Smooth muscle cell (in vitro differentiated cells): Measurements from ENCODE around the gene CLDN16. TPM values are rescaled to one million over a fixed set of nuclear protein-coding genes. Genes with fewer than 3 reads are reported as not detected.

Source experiments
- DNase-seq: peaks from one replicate; lab custom pipeline; 2025; ENCODE audit not compliant: unreplicated experiment; lab: John Stamatoyannopoulos, UW
- H2AFZ ChIP-seq: fragments of 200-600 bp; sonication (generic); 2 replicates; pipeline ENCODE4 v1.6.0; 2016; ENCODE audit warnings: antibody characterized with exemption, low read depth, mild to moderate bottlenecking
- H3F3A ChIP-seq: fragments of 200-600 bp; sonication (generic); 2 replicates; pipeline ENCODE4 v1.6.0; 2017; ENCODE audit warnings: antibody characterized with exemption, low read depth
- H3K27ac ChIP-seq: fragments of 200-600 bp; sonication (generic); 2 replicates; pipeline ENCODE4 v1.5.1; 2016; ENCODE audit warnings: low read depth, mild to moderate bottlenecking
- H3K27me3 ChIP-seq: fragments of 200-600 bp; sonication (generic); 2 replicates; pipeline ENCODE4 v1.6.1; 2016; ENCODE audit warnings: low read depth, mild to moderate bottlenecking
- H3K36me3 ChIP-seq: fragments of 200-600 bp; sonication (generic); 2 replicates; pipeline ENCODE4 v1.5.1; 2016; ENCODE audit warnings: low read depth
- H3K4me1 ChIP-seq: fragments of 200-600 bp; sonication (generic); 2 replicates; pipeline ENCODE4 v1.5.1; 2016; ENCODE audit warnings: low read depth
- H3K4me2 ChIP-seq: fragments of 200-600 bp; sonication (generic); 2 replicates; pipeline ENCODE4 v1.6.0; 2016; ENCODE audit warnings: mild to moderate bottlenecking
- H3K4me3 ChIP-seq: fragments of 200-600 bp; sonication (generic); 2 replicates; pipeline ENCODE4 v1.5.1; 2016; ENCODE audit warnings: mild to moderate bottlenecking
- H3K79me2 ChIP-seq: fragments of 200-600 bp; sonication (generic); 2 replicates; pipeline ENCODE4 v1.6.0; 2016; ENCODE audit warnings: low read depth, mild to moderate bottlenecking
- H3K9ac ChIP-seq: fragments of 200-600 bp; sonication (generic); 2 replicates; pipeline ENCODE4 v1.6.0; 2016; ENCODE audit warnings: low read depth
- H3K9me3 ChIP-seq: fragments of 200-600 bp; sonication (generic); replicated peaks from 2 replicates; pipeline ENCODE4 v1.5.1; 2016; ENCODE audit warnings: low read depth
- H4K20me1 ChIP-seq: fragments of 200-600 bp; sonication (generic); 2 replicates; pipeline ENCODE4 v1.6.0; 2016; ENCODE audit warnings: low read depth
- CTCF ChIP-seq: fragments of 200-600 bp; sonication (generic); IDR thresholded peaks from 2 replicates; pipeline ENCODE4 v1.5.1; 2017; ENCODE audit warnings: borderline replicate concordance, mild to moderate bottlenecking, antibody characterized with exemption; ENCODE audit not compliant: insufficient read depth, poor library complexity, severe bottlenecking
- WGBS: methylation state at CpG from one replicate; pipeline ENCODE4 v1.1.7; 2016; ENCODE audit warnings: low lambda C conversion rate; 5-methylcytosine and 5-hydroxymethylcytosine counted together
- polyA plus RNA-seq: library from polyadenylated mRNA; unstranded; fragments of >200 nt; fragmentation: Nextera tagmentation; extraction: Ambion mirVana; gene quantifications from 2 replicates; pipeline ENCODE4 v1.2.1, GENCODE V29; 2016
- total RNA-seq: library from RNA; depleted of rRNA; stranded (reverse); fragments of >200 nt; gene quantifications from 2 replicates; pipeline ENCODE4 v1.2.3, GENCODE V29; 2014

The CLDN16 gene
- total and polyA plus RNA-seq, 2 experiments from 2014 or later: 0.13 to 0.40 TPM

GRCh38 chr3:190425833-190426232, 37.9 kb downstream of the CLDN16 start:
- H2AFZ ChIP-seq: no peak overlapping the region
- H4K20me1 ChIP-seq: no peaks in the 10 kb centered on the region
- no peaks in the 10 kb centered on the region for H3K27me3 ChIP-seq
- no peaks in the 10 kb centered on the region for H3K9me3 ChIP-seq
- no peaks in the 10 kb centered on the region for H3K36me3 ChIP-seq
- no peak overlapping the region for H3K4me3 ChIP-seq
- WGBS: 100% methylated on average over 1 of the region's 1 CpG
- no peak for TF ChIP-seq CTCF
- no peak for DNase-seq
- no peaks in the 10 kb centered on the region for H3F3A ChIP-seq
- no peak overlapping the region for H3K9ac ChIP-seq
- H3K27ac ChIP-seq: no peak overlapping the region
- H3K4me1 ChIP-seq: no peaks in the 10 kb centered on the region
- H3K4me2 ChIP-seq: no peak overlapping the region
- H3K79me2 ChIP-seq: no peaks in the 10 kb centered on the region

- Histone ChIP-seq H3F3A (no peaks in the 10 kb centered on the region), H3K36me3 (no peaks in the 10 kb centered on the region), H3K27me3 (no peaks in the 10 kb centered on the region), H3K9ac (no peak overlapping the region), H3K4me1 (no peaks in the 10 kb centered on the region), H2AFZ (peak overlapping the region; percentile 81), H3K27ac (peak overlapping the region; percentile 32), H3K79me2 (no peaks in the 10 kb centered on the region), H3K4me2 (peak overlapping the region; percentile 37), H3K9me3 (no peaks in the 10 kb centered on the region), H3K4me3 (no peak overlapping the region), H4K20me1 (no peaks in the 10 kb centered on the region)
- DNase-seq: no peak
- WGBS: 35% methylated on average over 6 of the region's 6 CpGs
- TF ChIP-seq CTCF: no peak
Measured at GRCh38 chr3:190426806-190427507, 39.0 kb downstream of the CLDN16 start.

- H3K27ac ChIP-seq: no peak overlapping the region
- no peak for TF ChIP-seq CTCF
- WGBS: 88% methylated on average over 2 of the region's 2 CpGs
- no peaks in the 10 kb centered on the region for H3K4me1 ChIP-seq
- no peaks in the 10 kb centered on the region for H3F3A ChIP-seq
- no peaks in the 10 kb centered on the region for H3K36me3 ChIP-seq
- H3K9me3 ChIP-seq: no peaks in the 10 kb centered on the region
- no peaks in the 10 kb centered on the region for H3K79me2 ChIP-seq
- no peak overlapping the region for H3K4me2 ChIP-seq
- no peak overlapping the region for H2AFZ ChIP-seq
- H3K4me3 ChIP-seq: no peak overlapping the region
- H3K27me3 ChIP-seq: no peaks in the 10 kb centered on the region
- no peaks in the 10 kb centered on the region for H4K20me1 ChIP-seq
- DNase-seq: no peak
- H3K9ac ChIP-seq: no peak overlapping the region
Measured at GRCh38 chr3:190429681-190430080, 41.7 kb downstream of the CLDN16 start.

- Histone ChIP-seq H3K4me1 (no peaks in the 10 kb centered on the region), H3F3A (no peaks in the 10 kb centered on the region), H3K9ac (no peak overlapping the region), H3K27me3 (no peaks in the 10 kb centered on the region), H3K4me3 (no peak overlapping the region), H3K9me3 (no peaks in the 10 kb centered on the region), H3K4me2 (no peak overlapping the region), H2AFZ (no peak overlapping the region), H3K79me2 (no peaks in the 10 kb centered on the region), H3K27ac (no peak overlapping the region), H4K20me1 (no peaks in the 10 kb centered on the region), H3K36me3 (no peaks in the 10 kb centered on the region)
- TF ChIP-seq CTCF: no peak
- DNase-seq: no peak
- WGBS: 81% methylated on average over 2 of the region's 2 CpGs
Measured at GRCh38 chr3:190430906-190431305, 42.9 kb downstream of the CLDN16 start.
